IPS-18a (cell line): ENCODE measurements around the gene LEF1.

ENCODE experiments used
- H3K27ac ChIP-seq: one replicate; pipeline ENCODE4 v1.5.1; 2013; ENCODE audit warnings: low read length
- H3K27me3 ChIP-seq: one replicate; pipeline ENCODE4 v1.6.1; 2013; ENCODE audit warnings: mild to moderate bottlenecking, low read length; ENCODE audit not compliant: control insufficient read depth, insufficient read depth
- H3K36me3 ChIP-seq: one replicate; pipeline ENCODE4 v1.6.1; 2013; ENCODE audit warnings: low read depth, low read length; ENCODE audit not compliant: control insufficient read depth
- H3K4me1 ChIP-seq: one replicate; pipeline ENCODE4 v1.6.1; 2013; ENCODE audit warnings: low read depth, low read length; ENCODE audit not compliant: control insufficient read depth
- H3K4me3 ChIP-seq: one replicate; pipeline ENCODE4 v1.5.1; 2013; ENCODE audit warnings: low read length
- H3K9ac ChIP-seq: one replicate; pipeline ENCODE4 v1.6.1; 2013; ENCODE audit warnings: mild to moderate bottlenecking, low read length, moderate library complexity
- H3K9me3 ChIP-seq: one replicate; pipeline ENCODE4 v1.6.1; 2013; ENCODE audit warnings: low read depth, low read length; ENCODE audit not compliant: control insufficient read depth

Gene LEF1

GRCh38 chr4:108168671-108169523 lies at the start of gene LEF1:
Gene LEF1, minus strand, starts transcription at chr4:108168932. Its CDS starts 1,165 bp downstream, at chr4:108167767.
- Histone ChIP-seq H3K27ac (no peak within 1 kb of the TSS), H3K9me3 (no peaks in the 10 kb centered on the region), H3K36me3 (no peaks in the 10 kb centered on the region), H3K27me3 (peaks cover 99% of the 10 kb centered on the region), H3K4me1 (peaks cover 34% of the 10 kb centered on the region), H3K9ac (peak within 1 kb of the TSS; percentile 67), H3K4me3 (peak within 1 kb of the TSS; percentile 81)

GRCh38 chr4:108216510-108216909 lies 47.8 kb upstream of the LEF1 start:
- Histone ChIP-seq H3K9ac (no peak overlapping the region), H3K27me3 (no peaks in the 10 kb centered on the region), H3K9me3 (no peaks in the 10 kb centered on the region), H3K4me1 (no peaks in the 10 kb centered on the region), H3K36me3 (no peaks in the 10 kb centered on the region), H3K27ac (no peak overlapping the region), H3K4me3 (no peak overlapping the region)

- no peaks in the 10 kb centered on the region for H3K9me3 ChIP-seq
- no peak overlapping the region for H3K9ac ChIP-seq
- no peaks in the 10 kb centered on the region for H3K4me1 ChIP-seq
- no peaks in the 10 kb centered on the region for H3K36me3 ChIP-seq
- H3K27ac ChIP-seq = no peak overlapping the region
- H3K27me3 ChIP-seq = no peaks in the 10 kb centered on the region
- H3K4me3 ChIP-seq = no peak overlapping the region
Measured at GRCh38 chr4:108215055-108215454, 46.3 kb upstream of the LEF1 start.

- no peaks in the 10 kb centered on the region for H3K27me3 ChIP-seq
- H3K4me3 ChIP-seq = no peak overlapping the region
- no peaks in the 10 kb centered on the region for H3K4me1 ChIP-seq
- H3K36me3 ChIP-seq = no peaks in the 10 kb centered on the region
- no peaks in the 10 kb centered on the region for H3K9me3 ChIP-seq
- H3K27ac ChIP-seq = no peak overlapping the region
- no peak overlapping the region for H3K9ac ChIP-seq
Measured at GRCh38 chr4:108213723-108214122, 45.0 kb upstream of the LEF1 start.

- Histone ChIP-seq H3K9ac (no peak overlapping the region), H3K4me1 (no peaks in the 10 kb centered on the region)
Measured at GRCh38 chr4:108213308-108213707, 44.6 kb upstream of the LEF1 start.

GRCh38 chr4:108210989-108211835 lies 42.5 kb upstream of the LEF1 start:
- no peak overlapping the region for H3K9ac ChIP-seq
- H3K4me1 ChIP-seq = peaks cover 2% of the 10 kb centered on the region
- H3K4me3 ChIP-seq = no peak overlapping the region

More at GRCh38 chr4:108213308-108213707, 44.6 kb upstream of the LEF1 start:
- H3K27ac ChIP-seq = no peak overlapping the region
- H3K36me3 ChIP-seq = no peaks in the 10 kb centered on the region
- no peaks in the 10 kb centered on the region for H3K9me3 ChIP-seq
- H3K27me3 ChIP-seq = no peaks in the 10 kb centered on the region
- no peak overlapping the region for H3K4me3 ChIP-seq

GRCh38 chr4:108209489-108209888 lies 40.8 kb upstream of the LEF1 start:
- no peak overlapping the region for H3K27ac ChIP-seq
- H3K9ac ChIP-seq = no peak overlapping the region
- no peak overlapping the region for H3K4me3 ChIP-seq
- H3K27me3 ChIP-seq = no peaks in the 10 kb centered on the region
- H3K36me3 ChIP-seq = no peaks in the 10 kb centered on the region
- H3K9me3 ChIP-seq = no peaks in the 10 kb centered on the region
- peaks cover 2% of the 10 kb centered on the region for H3K4me1 ChIP-seq

More at GRCh38 chr4:108210989-108211835, 42.5 kb upstream of the LEF1 start:
- Histone ChIP-seq H3K27me3 (no peaks in the 10 kb centered on the region), H3K36me3 (no peaks in the 10 kb centered on the region), H3K27ac (no peak overlapping the region), H3K9me3 (no peaks in the 10 kb centered on the region)

- H3K36me3 ChIP-seq = no peaks in the 10 kb centered on the region
- H3K27me3 ChIP-seq = no peaks in the 10 kb centered on the region
- H3K27ac ChIP-seq = no peak overlapping the region
- no peaks in the 10 kb centered on the region for H3K9me3 ChIP-seq
- no peak overlapping the region for H3K9ac ChIP-seq
- peaks cover 2% of the 10 kb centered on the region for H3K4me1 ChIP-seq
- no peak overlapping the region for H3K4me3 ChIP-seq
Measured at GRCh38 chr4:108205859-108206258, 37.1 kb upstream of the LEF1 start.

GRCh38 chr4:108204518-108204917 lies 35.8 kb upstream of the LEF1 start:
- Histone ChIP-seq H3K4me1 (peaks cover 2% of the 10 kb centered on the region), H3K9ac (no peak overlapping the region), H3K27ac (no peak overlapping the region), H3K27me3 (no peaks in the 10 kb centered on the region), H3K9me3 (no peaks in the 10 kb centered on the region), H3K4me3 (no peak overlapping the region), H3K36me3 (no peaks in the 10 kb centered on the region)

GRCh38 chr4:108203377-108203776 lies 34.6 kb upstream of the LEF1 start:
- Histone ChIP-seq H3K36me3 (no peaks in the 10 kb centered on the region), H3K27ac (no peak overlapping the region), H3K4me1 (peaks cover 2% of the 10 kb centered on the region), H3K4me3 (no peak overlapping the region), H3K27me3 (no peaks in the 10 kb centered on the region), H3K9ac (no peak overlapping the region), H3K9me3 (no peaks in the 10 kb centered on the region)

- Histone ChIP-seq H3K4me3 (no peak overlapping the region), H3K9me3 (no peaks in the 10 kb centered on the region), H3K4me1 (peaks cover under 1% of the 10 kb centered on the region), H3K27ac (no peak overlapping the region), H3K27me3 (no peaks in the 10 kb centered on the region), H3K36me3 (no peaks in the 10 kb centered on the region), H3K9ac (no peak overlapping the region)
Measured at GRCh38 chr4:108201774-108202173, 33.0 kb upstream of the LEF1 start.
